Measurements from ENCODE around the gene PTGFRN.

The PTGFRN gene

GRCh38 chr1:116908820-116909511 is 750 bp upstream of the PTGFRN start:
- peak overlapping the region; percentile 64 for H3K4me3 ChIP-seq (replicated peaks; ENCODE audit: low read depth, low read length)
- DNase-seq (ENCODE audit: extremely low read depth, low read depth), result no peak
- no peak for TF ChIP-seq CTCF (IDR thresholded peaks at IDR 0.05; ENCODE audit: low read depth, low read length, missing control alignments)

GRCh38 chr1:116910379-116911187 is 867 bp downstream of the PTGFRN start:
- DNase-seq (ENCODE audit: extremely low read depth, low read depth), result no peak
- H3K4me3 ChIP-seq (replicated peaks; ENCODE audit: low read depth, low read length), result peak overlapping the region; percentile 64
- no peak for TF ChIP-seq CTCF (IDR thresholded peaks at IDR 0.05; ENCODE audit: low read depth, low read length, missing control alignments)

GRCh38 chr1:116911188-116911553 is 1.5 kb downstream of the PTGFRN start:
- no peak for DNase-seq (ENCODE audit: extremely low read depth, low read depth)
- peak overlapping the region; percentile 64 for H3K4me3 ChIP-seq (replicated peaks; ENCODE audit: low read depth, low read length)
- no peak for TF ChIP-seq CTCF (IDR thresholded peaks at IDR 0.05; ENCODE audit: low read depth, low read length, missing control alignments)

GRCh38 chr1:116911779-116912469 is 2.2 kb downstream of the PTGFRN start:
- DNase-seq (ENCODE audit: extremely low read depth, low read depth), result no peak

GRCh38 chr1:116912846-116913245 is 3.1 kb downstream of the PTGFRN start:
- no peak overlapping the region for H3K4me3 ChIP-seq (replicated peaks; ENCODE audit: low read depth, low read length)
- no peak for TF ChIP-seq CTCF (IDR thresholded peaks at IDR 0.05; ENCODE audit: low read depth, low read length, missing control alignments)
- no peak for DNase-seq (ENCODE audit: extremely low read depth, low read depth)

More at GRCh38 chr1:116911779-116912469, 2.2 kb downstream of the PTGFRN start:
- H3K4me3 ChIP-seq (replicated peaks; ENCODE audit: low read depth, low read length), result peak overlapping the region; percentile 64
- TF ChIP-seq CTCF (IDR thresholded peaks at IDR 0.05; ENCODE audit: low read depth, low read length, missing control alignments), result no peak

GRCh38 chr1:116913941-116914340 is 4.2 kb downstream of the PTGFRN start:
- DNase-seq (ENCODE audit: extremely low read depth, low read depth), result no peak
- H3K4me3 ChIP-seq (replicated peaks; ENCODE audit: low read depth, low read length), result no peak overlapping the region
- TF ChIP-seq CTCF (IDR thresholded peaks at IDR 0.05; ENCODE audit: low read depth, low read length, missing control alignments), result no peak
